AG04449 (cell line): ENCODE results near the gene BRMS1.
A peak's percentile ranks its signal among the peaks of the same experiment; 100 is the strongest.
"Not testable (repeated sequence)": the region's sequence is repeated elsewhere in the genome, so short reads cannot be mapped to it uniquely, and the experiment has no call there.

Experiments
- CTCF ChIA-PET: fragments of 350-600 bp; formaldehyde crosslinking; extraction: SDS; loops from one replicate; lab custom pipeline; 2021; ENCODE audit warnings: antibody characterized with exemption; lab: Yijun Ruan, JAX
- POLR2A ChIA-PET: fragments of 400-600, 350-600 bp; formaldehyde crosslinking; extraction: SDS; loops from one replicate; lab custom pipeline; 2020; ENCODE audit warnings: antibody characterized with exemption, inconsistent platforms; lab: Yijun Ruan, JAX
- DNase-seq: peaks from one replicate; pipeline ENCODE4 v3.0.0-alpha.2; 2010; ENCODE audit warnings: low read depth, low spot score
- H3K4me3 ChIP-seq: 2 replicates; pipeline ENCODE4 v1.5.1; 2011; ENCODE audit warnings: low read depth, mild to moderate bottlenecking, control low read depth, low read length
- TF ChIP-seq, protein P1 (sequence below): IDR thresholded peaks from one replicate; pipeline ENCODE4 v1.5.1; 2011; ENCODE audit warnings: mild to moderate bottlenecking, moderate library complexity, low read length, control low read depth, inconsistent platforms; ENCODE audit not compliant: insufficient read depth; ENCODE audit errors: missing control alignments

BRMS1 gene

GRCh38 chr11:66311470-66311964 lies 33.4 kb downstream of the BRMS1 start:
- DNase-seq: no peak
- ChIA-PET POLR2A (interaction anchor here (0.8 to 4.3 kb wide), 12 partner anchors 15 to 58 kb away, joined by 3 to 106 read pairs (median 5); partner anchors contain the start of genes BRMS1, RIN1 and YIF1A), CTCF (interaction anchor here (0.6 to 8.6 kb wide), 31 partner anchors 9 to 110 kb away, joined by 3 to 260 read pairs (median 5); partner anchors contain the start of genes B4GAT1, BRMS1, RIN1 and TMEM151A)
- TF ChIP-seq, protein P1, sequence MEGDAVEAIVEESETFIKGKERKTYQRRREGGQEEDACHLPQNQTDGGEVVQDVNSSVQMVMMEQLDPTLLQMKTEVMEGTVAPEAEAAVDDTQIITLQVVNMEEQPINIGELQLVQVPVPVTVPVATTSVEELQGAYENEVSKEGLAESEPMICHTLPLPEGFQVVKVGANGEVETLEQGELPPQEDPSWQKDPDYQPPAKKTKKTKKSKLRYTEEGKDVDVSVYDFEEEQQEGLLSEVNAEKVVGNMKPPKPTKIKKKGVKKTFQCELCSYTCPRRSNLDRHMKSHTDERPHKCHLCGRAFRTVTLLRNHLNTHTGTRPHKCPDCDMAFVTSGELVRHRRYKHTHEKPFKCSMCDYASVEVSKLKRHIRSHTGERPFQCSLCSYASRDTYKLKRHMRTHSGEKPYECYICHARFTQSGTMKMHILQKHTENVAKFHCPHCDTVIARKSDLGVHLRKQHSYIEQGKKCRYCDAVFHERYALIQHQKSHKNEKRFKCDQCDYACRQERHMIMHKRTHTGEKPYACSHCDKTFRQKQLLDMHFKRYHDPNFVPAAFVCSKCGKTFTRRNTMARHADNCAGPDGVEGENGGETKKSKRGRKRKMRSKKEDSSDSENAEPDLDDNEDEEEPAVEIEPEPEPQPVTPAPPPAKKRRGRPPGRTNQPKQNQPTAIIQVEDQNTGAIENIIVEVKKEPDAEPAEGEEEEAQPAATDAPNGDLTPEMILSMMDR: no peak
- H3K4me3 ChIP-seq: peak overlapping the region; percentile 63

- DNase-seq, H3K4me3 ChIP-seq: not testable (repeated sequence)
- CTCF ChIA-PET: interaction anchor here (0.6 to 8.6 kb wide), 31 partner anchors 9 to 111 kb away, joined by 3 to 260 read pairs (median 5); partner anchors contain the start of genes B4GAT1, BRMS1, RIN1 and TMEM151A
- POLR2A ChIA-PET: interaction anchor here (0.8 to 4.3 kb wide), 10 partner anchors 16 to 59 kb away, joined by 3 to 106 read pairs (median 5); partner anchors contain the start of genes BRMS1, RIN1 and YIF1A
These were observed 34.0 kb downstream of the BRMS1 start for GRCh38 chr11:66310803-66311440.

- H3K4me3 ChIP-seq: no peak overlapping the region
- ChIA-PET POLR2A (interaction anchor here (0.6 to 0.9 kb wide), 2 partner anchors 25 to 38 kb away, joined by 3 read pairs; no protein-coding TSS in a partner anchor), CTCF (interaction anchor here (1.0 to 8.6 kb wide), 11 partner anchors 8 to 83 kb away, joined by 4 to 260 read pairs (median 53); partner anchors contain the start of genes B4GAT1, BRMS1, RIN1 and TMEM151A)
- no peak for DNase-seq
- TF ChIP-seq, protein P1: no peak
These were observed 34.6 kb downstream of the BRMS1 start for GRCh38 chr11:66310324-66310723.

DNA sequence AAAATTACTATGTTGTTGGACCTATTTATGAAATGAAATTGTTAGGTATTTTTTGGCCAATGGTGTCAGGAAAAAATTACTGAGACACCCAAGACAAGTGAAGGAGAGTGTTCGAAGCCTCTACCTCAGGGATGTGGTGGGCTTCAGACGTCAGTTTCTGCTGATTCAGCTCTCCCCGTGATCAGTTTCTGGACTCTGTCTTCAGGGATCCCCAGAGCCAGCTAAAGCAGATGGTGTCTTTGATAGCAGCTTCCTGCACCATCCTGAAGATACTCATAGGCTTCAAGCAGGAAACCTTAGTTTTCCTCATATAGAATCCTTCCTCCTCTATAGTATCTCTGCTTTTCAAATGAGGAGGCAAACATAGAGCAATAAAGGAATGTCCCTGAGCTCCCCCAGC lies 35.4 kb downstream of the BRMS1 start:
- no peak overlapping the region for H3K4me3 ChIP-seq
- ChIA-PET POLR2A (no interaction called here), CTCF (interaction anchor here (0.9 to 8.6 kb wide), 9 partner anchors 11 to 84 kb away, joined by 4 to 260 read pairs (median 61); partner anchors contain the start of genes B4GAT1, BRMS1, RIN1 and TMEM151A)
- DNase-seq: no peak
- TF ChIP-seq, protein P1: no peak

DNA sequence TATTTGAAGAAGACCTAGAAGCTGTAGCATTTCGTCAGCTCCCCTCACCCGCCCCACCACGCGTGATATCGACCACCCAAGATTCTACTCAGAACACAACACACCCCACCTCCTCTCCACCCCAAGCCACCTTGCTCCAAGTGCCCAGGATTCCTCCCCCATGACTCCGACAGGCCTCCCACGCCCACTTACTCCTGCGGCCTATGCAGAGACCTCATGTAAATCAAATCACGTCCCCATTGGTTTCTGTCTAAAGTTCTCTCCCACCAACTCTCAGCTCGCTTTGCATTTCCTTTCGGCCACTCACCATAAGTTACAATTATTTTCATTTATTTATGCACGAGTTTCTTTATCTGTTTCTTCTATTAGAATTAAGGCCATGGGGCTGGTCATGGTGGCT lies 42.2 kb downstream of the BRMS1 start:
- no peak for DNase-seq
- H3K4me3 ChIP-seq: no peak overlapping the region
- CTCF ChIA-PET: interaction anchor here (0.6 to 2.0 kb wide), 4 partner anchors 9 to 84 kb away, joined by 3 to 23 read pairs (median 4); no protein-coding TSS in a partner anchor
- TF ChIP-seq, protein P1: no peak
- POLR2A ChIA-PET: no interaction called here

DNA sequence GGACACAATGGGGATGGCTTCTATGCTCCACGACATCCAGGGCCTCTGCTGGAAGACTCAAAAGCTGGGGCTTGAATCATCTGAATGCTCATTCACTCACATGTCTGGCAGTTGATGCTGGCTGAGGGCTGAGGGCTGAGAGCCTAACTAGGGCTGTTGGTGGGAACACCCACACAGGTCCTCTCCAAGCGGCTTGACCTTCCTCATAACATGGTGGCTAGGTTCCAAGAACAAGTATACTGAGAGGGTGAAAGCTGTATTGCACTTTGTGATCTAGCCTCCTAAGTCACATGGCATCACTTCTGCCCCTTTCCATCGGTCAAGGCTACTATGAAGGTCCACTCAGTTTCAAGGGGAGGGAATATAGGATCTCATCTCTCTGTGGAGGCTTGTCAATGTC lies 45.7 kb downstream of the BRMS1 start:
- CTCF ChIA-PET: interaction anchor here (2.4 to 4.8 kb wide), 3 partner anchors 12 to 87 kb away, joined by 13 to 53 read pairs (median 14); no protein-coding TSS in a partner anchor
- TF ChIP-seq, protein P1: no peak
- H3K4me3 ChIP-seq: no peak overlapping the region
- POLR2A ChIA-PET: no interaction called here
- no peak for DNase-seq
